Measurements from ENCODE around the gene MEIOC.
A peak's percentile ranks its signal among the peaks of the same experiment; 100 is the strongest.
"Not testable (repeated sequence)": the region's sequence is repeated elsewhere in the genome, so short reads cannot be mapped to it uniquely, and the experiment has no call there.

MEIOC gene

GRCh38 chr17:44655983-44656710, at the start of gene MEIOC:
MEIOC (plus strand) TSS chr17:44656468; CDS start chr17:44656614, 146 bp downstream.
- DNase-seq (ENCODE audit: low spot score): peak; percentile 15

DNA sequence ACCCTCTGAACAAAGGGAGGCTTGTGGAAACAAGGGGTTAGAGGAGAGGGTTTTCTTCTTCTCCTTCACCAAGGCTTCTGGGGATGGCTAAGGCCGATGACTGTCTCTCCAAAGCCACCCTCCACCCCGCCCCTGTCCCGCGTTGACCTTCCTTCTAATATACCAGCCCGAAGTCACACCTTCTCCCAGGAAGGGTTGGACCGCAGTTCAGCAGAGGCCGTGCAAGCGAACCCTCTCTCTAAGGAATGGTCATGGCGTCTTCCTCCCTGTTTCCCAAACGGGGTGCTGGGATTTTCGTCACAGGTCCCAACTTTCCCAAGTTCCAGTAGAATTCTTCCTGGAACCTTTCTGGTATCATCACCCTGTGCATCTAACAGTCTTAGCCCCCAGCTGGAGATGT, 49.6 kb upstream of the MEIOC start:
- DNase-seq (ENCODE audit: low spot score): no peak

GRCh38 chr17:44607836-44608690, 48.2 kb upstream of the MEIOC start:
- peak; percentile 85 for DNase-seq (ENCODE audit: low spot score)

DNA sequence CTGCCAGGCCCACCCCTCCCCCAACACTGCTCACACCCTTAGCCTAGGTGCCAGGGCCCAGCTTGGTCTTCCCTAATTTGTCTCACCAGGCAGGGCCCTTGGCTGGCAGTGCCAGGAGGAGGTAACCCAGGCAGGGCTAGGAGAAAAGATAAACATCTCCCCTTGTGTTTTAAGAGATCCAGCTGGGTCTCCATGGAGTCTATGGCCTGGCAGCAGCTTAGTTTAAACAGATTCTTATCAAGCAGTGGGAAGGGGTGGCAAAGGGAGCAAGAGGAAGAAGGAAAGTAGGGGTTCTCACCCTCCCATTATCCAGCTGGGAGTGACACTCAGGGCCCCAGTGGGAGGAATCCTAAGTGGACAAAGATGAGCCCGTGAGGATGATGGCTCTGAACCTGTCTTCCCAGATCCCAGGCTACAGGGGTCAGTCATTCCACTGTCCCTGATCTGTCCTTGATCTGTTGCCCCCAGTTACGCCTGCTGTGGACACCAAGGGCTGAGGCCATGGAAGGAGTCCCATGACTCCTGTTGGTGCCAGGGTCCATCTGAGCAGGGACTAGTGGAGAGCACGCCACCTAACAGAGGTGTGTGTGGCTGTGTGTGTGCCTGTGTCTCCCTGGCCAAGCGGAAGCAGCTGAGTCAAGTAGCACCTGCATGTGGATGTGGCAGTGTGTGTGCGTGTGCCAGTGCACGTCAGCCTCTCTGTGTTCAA, 47.4 kb upstream of the MEIOC start:
- DNase-seq (ENCODE audit: low spot score): no peak

DNA sequence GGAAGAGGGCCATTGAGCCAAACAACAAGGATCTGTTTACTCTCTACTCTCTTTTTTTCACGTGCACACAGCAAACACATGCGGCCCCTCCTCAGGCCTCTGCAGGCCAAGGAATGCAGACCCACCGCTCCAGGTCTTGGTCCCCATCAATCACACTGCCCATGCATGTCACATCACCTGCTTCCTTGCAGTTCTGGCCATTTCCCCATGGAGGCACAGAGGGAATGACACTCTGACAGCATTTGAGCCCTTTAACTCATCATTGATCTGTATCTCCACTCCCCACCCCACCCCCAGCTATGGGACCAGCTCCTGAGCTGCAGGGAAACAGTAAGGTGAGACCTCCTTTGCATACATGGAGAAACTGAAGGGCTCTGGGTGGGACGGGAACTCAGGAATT, 45.9 kb upstream of the MEIOC start:
- DNase-seq (ENCODE audit: low spot score): no peak

DNA sequence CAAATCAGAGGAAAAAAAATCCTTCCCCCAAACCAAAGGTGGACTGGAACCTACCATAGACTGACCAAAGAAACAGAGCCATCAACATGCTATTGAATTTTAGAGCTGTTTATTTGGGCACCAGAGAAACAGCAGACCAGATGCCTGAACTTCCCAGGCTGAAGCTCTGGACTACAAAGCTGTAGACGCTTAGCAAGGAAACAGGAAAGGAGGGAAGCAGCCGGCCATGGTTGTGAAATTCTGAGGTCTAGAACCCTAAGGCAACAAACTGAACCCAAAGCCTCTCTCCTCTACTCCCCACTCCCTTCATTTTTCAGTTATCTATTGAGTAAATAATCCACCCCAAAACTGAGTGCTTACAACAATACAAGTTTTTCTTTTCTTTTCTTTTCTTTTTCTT, 45.4 kb upstream of the MEIOC start:
- DNase-seq (ENCODE audit: low spot score): peak; percentile 28

- DNase-seq (ENCODE audit: low spot score): no peak
Observed at GRCh38 chr17:44614862-44615261, 41.4 kb upstream of the MEIOC start.

DNA sequence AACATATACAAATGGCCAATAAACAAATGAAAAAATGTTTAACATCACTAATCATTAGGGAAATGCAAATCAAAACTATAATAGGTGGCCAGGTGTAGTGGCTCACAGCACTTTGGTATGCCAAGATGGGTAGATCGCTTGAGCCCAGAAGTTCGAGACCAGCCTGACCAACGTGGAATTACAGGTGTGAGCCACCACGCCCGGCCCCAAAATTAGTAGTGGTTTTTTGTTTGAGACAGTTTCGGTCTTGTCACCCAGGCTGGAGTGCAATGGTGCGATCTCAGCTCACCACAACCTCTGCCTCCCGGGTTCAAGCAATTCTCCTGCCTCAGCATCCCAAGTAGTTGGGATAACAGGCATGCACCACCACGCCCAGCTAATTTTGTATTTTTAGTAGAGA, 37.6 kb upstream of the MEIOC start:
- not testable (repeated sequence) for DNase-seq (ENCODE audit: low spot score)

DNA sequence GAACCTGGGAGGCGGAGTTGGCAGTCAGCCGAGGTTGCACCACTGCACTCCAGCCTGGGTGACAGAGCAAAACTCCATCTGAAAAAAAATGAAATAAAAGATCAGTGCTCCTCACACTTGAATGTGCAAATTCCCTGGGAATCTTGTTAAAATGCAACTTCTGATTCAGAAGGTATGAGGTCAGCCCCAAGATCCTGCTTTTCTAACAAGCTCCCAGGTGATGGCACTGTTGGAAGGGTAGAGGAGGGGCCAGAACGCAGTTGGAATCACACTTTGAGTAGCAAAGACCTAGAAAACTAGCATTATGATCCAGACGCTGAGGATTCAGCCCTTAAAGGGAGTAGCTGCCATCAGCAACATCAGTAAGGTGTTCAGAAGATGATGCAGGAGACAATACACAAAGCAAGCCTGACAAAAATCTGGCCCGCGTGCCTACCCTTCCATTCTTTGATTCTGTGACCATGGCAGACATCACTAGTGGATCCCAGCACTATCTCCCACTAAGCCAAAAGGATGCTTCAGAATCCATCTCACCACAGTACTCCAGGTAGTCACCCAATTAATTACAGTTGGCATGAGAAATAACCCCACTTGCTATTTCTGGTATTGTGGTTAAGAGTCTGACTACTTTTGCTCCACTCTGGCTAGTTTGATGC, 33.1 kb upstream of the MEIOC start:
- DNase-seq (ENCODE audit: low spot score): no peak

- DNase-seq (ENCODE audit: low spot score): no peak
Observed at GRCh38 chr17:44627513-44628242, 28.6 kb upstream of the MEIOC start.

DNA sequence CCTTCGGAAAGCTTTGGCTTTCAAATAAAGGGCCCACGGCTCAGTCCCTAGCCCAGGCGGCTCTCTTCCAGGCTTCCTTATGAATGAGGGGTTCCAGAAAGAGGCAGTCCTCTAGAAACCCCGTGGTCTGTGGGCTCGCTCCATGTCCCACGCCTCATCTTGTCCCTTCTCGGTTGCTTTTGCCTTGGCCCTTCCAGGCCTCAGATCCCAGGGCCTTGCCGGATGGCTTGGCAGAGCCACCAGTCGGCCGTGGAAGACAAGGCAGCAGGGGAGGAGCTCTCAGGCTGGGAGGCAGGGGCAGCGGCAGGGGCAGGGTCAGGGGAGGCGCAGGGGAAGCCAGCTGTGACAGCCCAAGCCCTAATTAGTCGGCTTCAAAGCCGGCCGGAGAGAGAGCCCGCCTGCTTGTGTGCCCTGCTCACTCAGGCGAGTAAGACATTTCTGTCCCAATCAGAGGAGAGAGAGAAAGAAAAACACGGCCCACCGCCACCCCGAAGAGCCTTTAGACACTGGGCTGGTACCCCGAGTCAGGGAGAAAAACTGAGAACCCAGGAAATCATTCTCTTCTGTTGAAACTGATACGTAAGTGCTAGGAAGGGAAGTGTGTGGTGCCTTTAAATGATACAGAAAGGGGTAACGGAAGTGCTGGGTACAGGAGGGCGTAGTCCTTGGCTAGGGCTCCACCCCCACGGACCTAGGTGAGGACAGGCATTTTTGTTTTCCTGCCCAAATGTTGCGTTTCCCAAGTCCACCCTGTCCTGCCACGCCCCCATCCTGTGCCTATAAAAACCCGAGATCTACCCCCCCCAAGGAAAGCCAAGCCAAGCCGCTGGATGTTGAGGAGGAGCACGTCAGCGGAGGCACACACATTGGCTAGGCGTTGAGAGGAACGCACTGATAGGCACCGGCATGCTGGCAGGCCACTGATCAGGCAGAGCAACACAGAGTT, 27.8 kb upstream of the MEIOC start:
- DNase-seq (ENCODE audit: low spot score): no peak

GRCh38 chr17:44629314-44629713, 27.0 kb upstream of the MEIOC start:
- DNase-seq (ENCODE audit: low spot score): no peak

GRCh38 chr17:44630703-44631102, 25.6 kb upstream of the MEIOC start:
- DNase-seq (ENCODE audit: low spot score): no peak

- DNase-seq (ENCODE audit: low spot score): no peak
Observed at GRCh38 chr17:44633998-44634397, 22.3 kb upstream of the MEIOC start.

- not testable (repeated sequence) for DNase-seq (ENCODE audit: low spot score)
Observed at GRCh38 chr17:44634401-44634800, 21.9 kb upstream of the MEIOC start.

DNA sequence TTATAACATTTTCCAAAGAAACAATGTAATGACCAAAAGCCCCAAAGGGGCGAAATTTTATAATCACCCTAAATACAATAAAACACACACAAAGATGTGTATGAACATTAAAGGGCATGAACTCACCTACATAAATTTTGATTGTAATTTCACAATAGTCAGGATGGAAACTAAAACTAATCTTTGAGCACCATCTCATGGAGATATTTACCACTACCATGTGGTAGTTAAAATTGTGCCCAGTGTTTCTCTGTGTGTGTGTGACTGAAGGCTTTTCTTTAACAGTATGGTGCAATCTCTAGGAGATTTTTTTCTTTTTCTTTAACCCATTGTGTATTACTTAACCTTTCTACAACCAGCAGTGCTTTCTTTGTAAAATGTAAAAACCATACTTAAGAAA, 19.7 kb upstream of the MEIOC start:
- peak; percentile 71 for DNase-seq (ENCODE audit: low spot score)

DNA sequence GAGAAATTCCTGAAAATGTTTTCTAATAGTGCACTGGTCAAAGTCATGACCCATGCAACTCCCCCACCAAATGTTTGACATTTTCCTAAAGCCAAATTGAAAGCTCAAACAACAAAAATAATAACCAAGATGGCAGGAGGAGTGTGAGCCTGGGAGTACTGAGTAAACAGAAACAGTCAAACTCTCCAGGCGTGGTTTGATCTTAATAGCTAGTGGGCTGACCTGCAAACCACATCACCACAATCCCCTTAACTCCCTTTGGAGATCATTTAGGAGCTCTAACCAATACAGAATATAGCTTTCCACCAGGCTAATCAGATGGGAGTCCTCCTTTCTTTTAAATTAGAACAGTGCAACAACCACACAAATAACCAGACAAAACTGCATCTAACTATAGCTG, 19.2 kb upstream of the MEIOC start:
- DNase-seq (ENCODE audit: low spot score): no peak

DNA sequence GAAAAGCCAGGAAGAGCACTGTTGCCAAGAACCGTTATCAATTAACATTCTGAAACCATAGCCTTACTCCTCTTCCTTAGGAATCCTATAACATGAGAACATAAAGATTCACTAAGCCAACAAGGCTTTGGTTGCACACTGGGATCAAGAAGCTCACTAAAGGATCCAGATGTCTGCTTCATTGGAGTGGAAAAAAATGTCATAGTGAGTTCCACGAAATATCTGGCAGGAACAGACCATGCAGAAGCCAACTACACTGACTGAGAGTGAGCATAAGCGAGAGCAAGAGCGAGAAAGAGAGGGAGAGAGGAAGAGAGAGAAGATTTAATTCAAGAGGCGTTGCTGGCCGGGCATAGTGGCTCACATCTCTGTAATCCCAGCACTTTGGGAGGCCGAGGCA, 13.4 kb upstream of the MEIOC start:
- no peak for DNase-seq (ENCODE audit: low spot score)

GRCh38 chr17:44645341-44645740, 10.9 kb upstream of the MEIOC start:
- no peak for DNase-seq (ENCODE audit: low spot score)

DNA sequence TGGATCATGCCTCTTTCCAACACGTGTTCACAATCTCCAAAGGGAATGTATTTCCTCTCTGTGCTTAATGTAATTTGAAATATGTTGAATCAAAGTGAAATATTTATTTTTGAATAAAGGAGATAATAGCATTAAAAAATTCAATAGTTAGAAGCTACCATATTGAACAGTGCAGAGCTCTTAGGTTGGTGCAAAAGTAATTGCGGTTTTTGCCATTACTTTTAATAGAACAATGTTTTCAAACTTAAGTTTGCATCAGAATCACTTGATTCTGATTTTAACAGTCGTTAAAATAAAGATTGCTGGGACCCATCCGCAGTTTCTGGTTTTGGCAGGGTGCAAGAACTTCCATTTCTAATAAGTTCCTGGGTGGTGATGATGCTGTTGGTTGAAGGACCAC, 10.0 kb upstream of the MEIOC start:
- no peak for DNase-seq (ENCODE audit: low spot score)

Data from AG08395 (cell line).